IMR-90 (cell line): ENCODE data around the gene PLEK2. TPM values are rescaled to one million over a fixed set of nuclear protein-coding genes. Genes with fewer than 3 reads are reported as not detected.

Source experiments
- ATAC-seq: fragments of 200-7000 bp; cut with Tn5 transposase; 2 replicates; pipeline ENCODE4 v1.9.1; 2020; ENCODE audit warnings: low read depth, mild to moderate bottlenecking, moderate library complexity
- BruUV-seq: library from RNA; stranded (reverse); fragments of 400-500 nt; replicated peaks from 2 replicates; lab custom pipeline; 2021; lab: Mats Ljungman, UMichigan
- CTCF ChIA-PET: fragments of 300-600 bp; formaldehyde crosslinking; extraction: SDS; loops from one replicate; lab custom pipeline; 2021; ENCODE audit warnings: antibody characterized with exemption; lab: Yijun Ruan, JAX
- POLR2A ChIA-PET: fragments of 300-600 bp; sonication (Branson Sonifier 250); formaldehyde crosslinking; loops from one replicate; lab custom pipeline; 2022; ENCODE audit warnings: antibody characterized with exemption; ENCODE audit not compliant: unreplicated experiment; lab: Charles Lee
- DNase-seq: peaks from one replicate; pipeline ENCODE4 v3.0.0; 2013
- H2AFZ ChIP-seq: replicated peaks from 2 replicates; pipeline ENCODE3; 2013; ENCODE audit warnings: low read length, mild to moderate bottlenecking; ENCODE audit not compliant: poor library complexity
- H2AK5ac ChIP-seq: 2 replicates; pipeline ENCODE4 v1.6.1; 2013; ENCODE audit warnings: low read depth, low read length, inconsistent platforms
- H2AK9ac ChIP-seq: replicated peaks from 2 replicates; pipeline ENCODE3; 2013; ENCODE audit warnings: mild to moderate bottlenecking, low read depth, low read length, moderate library complexity; ENCODE audit not compliant: poor library complexity
- H2BK120ac ChIP-seq: 2 replicates; pipeline ENCODE4 v1.6.1; 2013; ENCODE audit warnings: low read depth, low read length, inconsistent platforms
- H2BK15ac ChIP-seq: 3 replicates; pipeline ENCODE4 v1.6.1; 2013; ENCODE audit warnings: low read depth, low read length, inconsistent platforms
- H2BK20ac ChIP-seq: 2 replicates; pipeline ENCODE4 v1.6.1; 2013; ENCODE audit warnings: low read depth, mild to moderate bottlenecking, inconsistent platforms, low read length, moderate library complexity
- H2BK5ac ChIP-seq: 2 replicates; pipeline ENCODE4 v1.6.1; 2013; ENCODE audit warnings: mild to moderate bottlenecking, low read depth, low read length, inconsistent platforms; ENCODE audit not compliant: poor library complexity, severe bottlenecking
- H3K14ac ChIP-seq: replicated peaks from 2 replicates; pipeline ENCODE4 v1.6.1; 2013; ENCODE audit warnings: low read depth, low read length, inconsistent platforms
- H3K18ac ChIP-seq: 2 replicates; pipeline ENCODE4 v1.6.1; 2013; ENCODE audit warnings: low read depth, low read length, control low read depth
- H3K23ac ChIP-seq: 2 replicates; pipeline ENCODE4 v1.6.1; 2013; ENCODE audit warnings: low read depth, low read length, inconsistent platforms
- H3K27ac ChIP-seq: 2 replicates; pipeline ENCODE4 v1.5.1; 2013; ENCODE audit warnings: mild to moderate bottlenecking, control low read depth, low read length; ENCODE audit not compliant: insufficient read depth
- H3K27me3 ChIP-seq: 2 replicates; pipeline ENCODE4 v1.6.1; 2013; ENCODE audit warnings: low read length; ENCODE audit not compliant: control insufficient read depth, insufficient read depth
- H3K36me3 ChIP-seq: 2 replicates; pipeline ENCODE4 v1.6.1; 2013; ENCODE audit warnings: low read length, mixed read lengths; ENCODE audit not compliant: control insufficient read depth, insufficient read depth
- H3K4ac ChIP-seq: 2 replicates; pipeline ENCODE4 v1.6.1; 2013; ENCODE audit warnings: low read depth, low read length, inconsistent platforms
- H3K4me1 ChIP-seq: 2 replicates; pipeline ENCODE4 v1.6.1; 2013; ENCODE audit warnings: low read length, mixed read lengths; ENCODE audit not compliant: control insufficient read depth, insufficient read depth
- H3K4me2 ChIP-seq: 2 replicates; pipeline ENCODE4 v1.6.1; 2013; ENCODE audit warnings: low read depth, mild to moderate bottlenecking, control low read depth, low read length, moderate library complexity
- H3K4me3 ChIP-seq: 2 replicates; pipeline ENCODE4 v1.5.1; 2013; ENCODE audit warnings: low read depth, mild to moderate bottlenecking, control low read depth, low read length, moderate library complexity; ENCODE audit not compliant: insufficient read depth
- H3K56ac ChIP-seq: 2 replicates; pipeline ENCODE4 v1.6.1; 2013; ENCODE audit warnings: low read length, inconsistent platforms; ENCODE audit not compliant: insufficient read depth; ENCODE audit errors: extremely low read depth
- H3K79me1 ChIP-seq, 2 experiments: 2 replicates each; pipeline ENCODE4 v1.6.1; 2013; ENCODE audit warnings: low read length in 2 of 2, inconsistent platforms in 1 of 2, low read depth in 1 of 2
- H3K9ac ChIP-seq: 2 replicates; pipeline ENCODE4 v1.6.1; 2013; ENCODE audit warnings: low read depth, low read length, control low read depth
- H3K9me1 ChIP-seq: 2 replicates; pipeline ENCODE4 v1.6.1; 2013; ENCODE audit warnings: low read length, inconsistent platforms; ENCODE audit not compliant: insufficient read depth
- H3K9me3 ChIP-seq: 2 replicates; pipeline ENCODE4 v1.6.1; 2013; ENCODE audit warnings: low read length; ENCODE audit not compliant: control insufficient read depth, insufficient read depth
- H4K20me1 ChIP-seq: 2 replicates; pipeline ENCODE4 v1.6.1; 2013; ENCODE audit warnings: low read length, inconsistent platforms; ENCODE audit not compliant: insufficient read depth
- H4K5ac ChIP-seq: 2 replicates; pipeline ENCODE4 v1.6.1; 2013; ENCODE audit warnings: mild to moderate bottlenecking, low read depth, low read length, control low read depth
- H4K8ac ChIP-seq, 2 experiments: 2 replicates each; pipeline ENCODE4 v1.6.1; 2013; ENCODE audit warnings: low read depth in 2 of 2, low read length in 2 of 2, control low read depth in 1 of 2, inconsistent platforms in 1 of 2
- H4K91ac ChIP-seq: 2 replicates; pipeline ENCODE4 v1.6.1; 2013; ENCODE audit warnings: low read depth, low read length, inconsistent platforms; ENCODE audit not compliant: insufficient read depth
- MAFK ChIP-seq: IDR thresholded peaks from 2 replicates; pipeline ENCODE4 v1.6.1; 2012; ENCODE audit warnings: low read depth, low read length, improper control_type of control experiment
- POLR2A ChIP-seq: IDR thresholded peaks from 2 replicates; pipeline ENCODE4 v1.6.1; 2012; ENCODE audit warnings: mild to moderate bottlenecking, low read depth, low read length
- WGBS, 2 experiments: methylation state at CpG; one replicate each; pipeline versions ENCODE4 v1.1.5 to v1.1.7; 2013; ENCODE audit warnings: missing lambda C conversion rate in 2 of 2; ENCODE audit not compliant: insufficient read length in 1 of 2; ENCODE audit errors: extremely low coverage in 2 of 2; 5-methylcytosine and 5-hydroxymethylcytosine counted together
- dilution Hi-C: fragments of 300-500 bp; cut with HindIII; formaldehyde crosslinking; loops from one replicate; pipeline ENCODE4 v1.14.3; 2018; ENCODE audit warnings: low sequenced_read_pairs; ENCODE audit not compliant: unreplicated experiment
- in situ Hi-C: fragments of 300-500 bp; cut with MboI; formaldehyde crosslinking; loops from 3 replicates; pipeline ENCODE4 v1.14.3; 2019; ENCODE audit warnings: low sequenced_read_pairs, inconsistent platforms, mixed read lengths
- intact Hi-C: fragments of 100-400 bp; cut with micrococcal nuclease; formaldehyde crosslinking; loops from 2 replicates; pipeline ENCODE4 v1.10.0; 2022
- polyA plus RNA-seq, 3 experiments: library from polyadenylated mRNA; depleted of rRNA; stranded (reverse); fragments of >200 nt; gene quantifications; 2 replicates each; pipeline ENCODE4 v1.2.3, GENCODE V29; 2012; ENCODE audit warnings: low replicate concordance in 1 of 3
- total RNA-seq: library from RNA; depleted of rRNA; stranded (reverse); fragments of >200 nt; gene quantifications from 2 replicates; pipeline ENCODE4 v1.2.3, GENCODE V29; 2012

Gene PLEK2
- total and polyA plus RNA-seq, 2 of the 4 experiments (the other 2 are of a cell fraction), result 1.7 to 2.5 TPM

GRCh38 chr14:67352055-67352454, 59.9 kb downstream of the PLEK2 start:
- no peak for DNase-seq
- in situ Hi-C loops, result no loop called here
- Histone ChIP-seq H4K8ac (no peak overlapping the region), H3K23ac (no peak overlapping the region), H3K14ac (no peak overlapping the region), H4K91ac (no peak overlapping the region), H2AK9ac (no peak overlapping the region), H2BK20ac (no peak overlapping the region), H3K27me3 (no peaks in the 10 kb centered on the region), H3K9ac (no peak overlapping the region), H3K4ac (no peak overlapping the region), H4K5ac (no peak overlapping the region), H3K9me1 (peaks cover 6% of the 10 kb centered on the region; the same call in 1 of the 2 replicates), H2BK5ac (no peak overlapping the region), H2AK5ac (no peak overlapping the region), H4K20me1 (peaks cover 15% of the 10 kb centered on the region; the same call in 1 of the 2 replicates), H2BK15ac (no peak overlapping the region), H3K36me3 (peaks cover 32% of the 10 kb centered on the region), H3K27ac (no peak overlapping the region), H2AFZ (no peak overlapping the region), H3K9me3 (no peaks in the 10 kb centered on the region), H3K56ac (no peak overlapping the region), H2BK120ac (no peak overlapping the region), H3K4me3 (no peak overlapping the region), H3K4me2 (no peak overlapping the region), H3K79me1 (peaks cover 12 to 24% of the 10 kb centered on the region in 2 experiments), H3K4me1 (no peaks in the 10 kb centered on the region), H3K18ac (no peak overlapping the region)
- CTCF ChIA-PET, result no interaction called here
- intact Hi-C loops, result no loop called here
- POLR2A ChIA-PET, result no interaction called here
- no peak for ATAC-seq
- WGBS, 2 experiments, result no CpG with 5 or more reads among the region's 5 CpGs
- dilution Hi-C loops, result no loop called here
- BruUV-seq, result no TSS peak
- TF ChIP-seq MAFK (peak; percentile 93), POLR2A (no peak)
